Measurements from ENCODE around the gene MCOLN1.
"Not testable (repeated sequence)": the region's sequence is repeated elsewhere in the genome, so short reads cannot be mapped to it uniquely, and the experiment has no call there.

The MCOLN1 gene

DNA sequence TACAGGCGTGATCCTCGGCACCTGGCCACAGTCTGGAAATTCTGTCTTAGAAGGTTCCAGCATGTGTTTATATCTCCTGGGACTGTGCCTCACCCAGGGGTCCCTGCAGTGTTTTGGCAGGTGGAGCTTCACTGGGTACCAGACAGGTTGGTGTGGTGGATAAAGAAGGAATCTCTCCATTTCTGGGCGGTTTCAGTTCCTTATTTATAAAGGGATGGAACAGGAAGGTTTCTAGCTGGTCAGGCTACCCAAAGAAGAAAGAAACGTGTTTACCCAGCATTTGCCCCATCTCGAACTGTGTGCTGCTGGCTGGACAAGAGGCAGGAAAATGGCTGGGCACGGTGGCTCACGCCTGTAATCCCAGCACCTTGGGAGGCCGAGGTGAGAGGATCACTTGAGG lies 22.9 kb downstream of the MCOLN1 start:
- DNase-seq = no peak

DNA sequence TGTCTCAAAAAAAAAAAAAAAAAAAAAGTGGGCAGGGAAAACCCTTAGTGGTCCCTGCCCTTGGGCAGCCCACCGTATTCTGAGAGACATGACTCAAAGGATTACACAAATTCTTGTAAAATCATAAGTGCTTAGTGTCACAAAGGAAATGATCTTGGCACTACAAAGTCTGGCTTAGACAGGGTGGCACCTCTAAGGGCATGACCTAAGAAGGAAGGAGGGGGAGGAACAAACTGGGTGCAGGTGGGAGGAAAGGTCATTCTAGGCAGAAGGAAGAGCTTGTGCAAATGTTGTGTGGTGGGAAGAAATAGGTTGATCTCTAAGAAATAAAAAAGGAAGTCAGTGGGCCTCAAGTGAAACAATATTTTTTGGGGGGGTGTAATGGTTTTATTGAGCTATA lies 23.5 kb downstream of the MCOLN1 start:
- no peak for DNase-seq

GRCh38 chr19:7547159-7547558 lies 24.7 kb downstream of the MCOLN1 start:
- DNase-seq = no peak

- no peak for DNase-seq
These were observed 27.2 kb downstream of the MCOLN1 start for GRCh38 chr19:7549429-7550148.

- no peak for DNase-seq
These were observed 27.8 kb downstream of the MCOLN1 start for GRCh38 chr19:7550169-7550770.

GRCh38 chr19:7550987-7551761 lies 28.8 kb downstream of the MCOLN1 start:
- DNase-seq = no peak

GRCh38 chr19:7552781-7553180 lies 30.4 kb downstream of the MCOLN1 start:
- no peak for DNase-seq

DNA sequence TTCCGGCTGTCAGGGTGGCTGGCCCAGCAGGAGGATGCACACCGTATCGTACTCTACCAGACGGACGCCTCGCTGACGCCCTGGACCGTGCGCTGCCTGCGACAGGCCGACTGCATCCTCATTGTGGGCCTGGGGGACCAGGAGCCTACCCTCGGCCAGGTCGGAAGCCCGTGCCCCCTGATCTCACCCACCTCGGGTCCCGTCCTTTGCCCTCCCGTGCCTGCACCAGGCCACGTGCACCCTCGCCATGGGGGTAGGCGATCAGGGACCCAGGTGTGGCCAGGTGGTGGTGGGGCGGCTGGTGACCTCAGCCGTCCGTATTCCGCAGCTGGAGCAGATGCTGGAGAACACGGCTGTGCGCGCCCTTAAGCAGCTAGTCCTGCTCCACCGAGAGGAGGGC lies 32.1 kb downstream of the MCOLN1 start:
- no peak for DNase-seq

- DNase-seq = no peak
These were observed 32.8 kb downstream of the MCOLN1 start for GRCh38 chr19:7554990-7555864.

DNA sequence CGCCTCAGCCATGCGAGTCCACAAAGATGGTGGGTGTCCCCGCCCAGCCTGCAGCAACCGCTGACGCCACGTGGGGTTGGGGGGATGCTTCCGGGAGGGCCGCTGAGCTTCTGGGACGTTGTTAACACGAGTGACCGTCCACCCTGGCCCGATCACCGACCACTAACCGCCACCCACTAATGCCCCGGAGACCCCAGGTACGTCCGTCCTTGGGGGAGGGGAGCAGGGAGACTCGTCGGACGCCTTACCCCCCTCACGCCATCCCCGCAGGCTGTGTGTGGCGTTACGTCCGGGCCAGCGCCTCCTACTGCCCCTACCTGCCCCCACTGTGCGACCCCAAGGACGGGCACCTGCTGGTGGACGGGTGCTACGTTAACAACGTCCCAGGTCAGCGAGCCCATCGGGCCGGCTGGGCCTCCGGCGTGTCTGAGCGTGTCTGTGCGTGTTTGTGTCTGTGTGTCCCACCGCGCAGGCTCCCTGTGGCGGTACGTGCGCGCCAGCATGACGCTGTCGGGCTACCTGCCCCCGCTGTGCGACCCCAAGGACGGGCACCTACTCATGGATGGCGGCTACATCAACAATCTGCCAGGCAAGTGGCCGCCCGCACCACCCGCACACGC lies 34.4 kb downstream of the MCOLN1 start:
- DNase-seq = no peak

GRCh38 chr19:7558667-7559066 lies 36.2 kb downstream of the MCOLN1 start:
- DNase-seq = no peak

GRCh38 chr19:7559102-7559501 lies 36.7 kb downstream of the MCOLN1 start:
- DNase-seq = no peak

- DNase-seq = no peak
These were observed 37.8 kb downstream of the MCOLN1 start for GRCh38 chr19:7560255-7560654.

DNA sequence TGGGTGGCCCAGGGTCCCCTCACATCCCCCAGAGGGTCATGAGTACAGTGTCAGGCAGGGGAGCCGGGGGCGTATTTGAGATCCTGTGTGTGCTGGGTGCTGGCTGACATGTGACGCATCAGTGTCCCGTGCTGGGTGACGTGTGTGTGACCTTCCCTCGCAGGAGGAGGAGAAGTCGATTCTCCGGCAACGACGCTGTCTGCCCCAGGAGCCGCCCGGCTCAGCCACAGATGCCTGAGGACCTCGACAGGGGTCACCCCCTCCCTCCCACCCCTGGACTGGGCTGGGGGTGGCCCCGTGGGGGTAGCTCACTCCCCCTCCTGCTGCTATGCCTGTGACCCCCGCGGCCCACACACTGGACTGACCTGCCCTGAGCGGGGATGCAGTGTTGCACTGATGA lies 38.9 kb downstream of the MCOLN1 start:
- no peak for DNase-seq

DNA sequence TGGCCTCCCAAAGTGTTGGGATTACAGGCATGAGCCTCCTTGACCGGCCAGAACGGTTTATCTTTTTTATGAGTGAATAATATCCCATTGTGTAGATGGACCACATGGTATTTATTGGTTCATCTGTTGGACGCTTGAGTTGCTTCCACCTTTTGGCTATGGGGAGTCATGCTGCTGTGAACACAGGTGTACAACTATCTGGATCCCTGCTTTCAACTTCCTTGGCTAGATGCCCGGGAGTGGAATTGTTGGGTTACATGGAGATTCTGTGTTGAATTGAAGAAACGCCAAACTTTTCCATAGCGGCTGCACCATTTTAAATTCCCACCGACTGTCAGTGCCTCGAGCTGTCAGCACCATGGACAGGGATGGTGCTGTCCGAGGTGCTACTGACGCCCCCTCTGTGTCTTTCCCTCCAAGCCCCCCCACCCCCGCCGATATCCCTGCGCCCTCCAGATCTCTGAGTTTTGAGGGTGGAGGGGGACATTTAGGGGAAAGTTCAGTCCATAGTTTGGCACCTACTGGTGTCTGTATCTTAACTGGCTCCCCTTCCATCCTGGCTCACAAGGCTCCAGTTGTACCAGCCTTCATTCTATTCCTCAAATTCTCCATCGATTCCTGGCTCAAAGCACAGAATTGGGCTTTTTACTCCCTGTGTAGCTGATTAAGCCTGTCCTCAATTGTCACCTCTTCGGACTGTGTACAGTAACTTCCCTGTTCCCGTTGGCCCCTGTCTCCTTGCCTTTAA lies 40.4 kb downstream of the MCOLN1 start:
- DNase-seq = no peak

GRCh38 chr19:7564866-7565265 lies 42.4 kb downstream of the MCOLN1 start:
- DNase-seq = no peak

DNA sequence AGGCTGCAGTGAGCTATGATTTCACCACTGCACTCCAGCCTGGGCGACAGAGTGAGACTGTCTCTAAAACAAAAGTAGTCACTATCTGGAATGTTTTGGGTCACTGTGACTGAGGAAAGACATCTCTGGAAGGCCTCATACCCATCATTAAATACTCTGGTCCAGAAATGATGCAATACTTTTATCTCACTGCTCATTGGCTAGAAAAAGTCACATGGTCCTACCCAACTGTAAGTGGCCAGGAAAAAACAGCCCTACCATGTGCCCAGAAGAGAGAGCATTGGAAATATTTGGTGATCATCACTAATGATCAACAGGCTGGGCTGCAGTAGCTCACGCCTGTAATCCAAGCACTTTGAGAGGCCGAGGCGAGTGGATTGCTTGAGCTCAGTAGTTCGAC lies 42.9 kb downstream of the MCOLN1 start:
- DNase-seq = no peak

DNA sequence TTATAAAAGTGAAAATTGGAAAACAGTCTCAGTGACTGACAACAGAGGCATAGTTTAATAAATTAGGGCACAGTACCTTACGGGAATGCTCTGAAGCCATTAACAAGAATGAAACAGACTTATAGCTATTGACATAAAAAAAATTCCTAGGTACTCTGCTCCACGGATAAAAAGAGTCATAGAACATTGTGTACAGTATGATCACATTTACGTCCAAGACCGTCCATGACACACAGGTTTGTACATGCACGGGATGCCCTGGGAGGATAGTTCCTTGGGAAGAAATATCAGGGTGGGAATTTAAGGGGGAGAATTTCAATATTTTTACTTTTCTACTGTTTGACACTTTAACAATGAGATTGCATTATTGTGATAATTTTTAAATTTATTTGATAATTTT lies 48.3 kb downstream of the MCOLN1 start:
- DNase-seq = no peak

DNA sequence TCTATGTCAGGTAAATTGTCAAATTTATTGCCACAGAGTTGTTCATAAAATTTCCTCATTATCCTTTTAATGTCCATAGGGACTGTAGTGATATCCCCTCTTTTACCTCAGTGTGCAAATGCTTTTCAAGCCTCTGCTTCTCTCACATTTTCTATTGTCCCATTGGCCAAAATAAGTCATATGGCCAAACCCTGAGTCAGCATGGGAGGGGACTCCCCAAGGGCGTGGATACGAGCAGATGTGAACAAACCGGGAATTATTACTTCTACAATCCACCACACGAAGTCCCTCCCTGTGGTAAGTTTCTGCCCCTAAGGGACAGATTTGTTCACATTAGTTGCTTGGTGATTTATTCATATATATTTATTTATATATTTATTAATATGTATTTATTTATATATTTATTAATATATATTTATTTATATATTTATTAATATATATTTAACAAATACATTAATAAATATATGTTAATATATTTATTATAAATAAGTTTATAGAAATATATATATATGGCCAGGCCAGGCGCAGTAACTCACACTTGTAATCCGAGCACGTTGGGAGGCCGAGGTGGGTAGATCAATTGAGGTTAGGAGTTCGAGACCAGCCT lies 53.1 kb downstream of the MCOLN1 start:
- no peak for DNase-seq

DNA sequence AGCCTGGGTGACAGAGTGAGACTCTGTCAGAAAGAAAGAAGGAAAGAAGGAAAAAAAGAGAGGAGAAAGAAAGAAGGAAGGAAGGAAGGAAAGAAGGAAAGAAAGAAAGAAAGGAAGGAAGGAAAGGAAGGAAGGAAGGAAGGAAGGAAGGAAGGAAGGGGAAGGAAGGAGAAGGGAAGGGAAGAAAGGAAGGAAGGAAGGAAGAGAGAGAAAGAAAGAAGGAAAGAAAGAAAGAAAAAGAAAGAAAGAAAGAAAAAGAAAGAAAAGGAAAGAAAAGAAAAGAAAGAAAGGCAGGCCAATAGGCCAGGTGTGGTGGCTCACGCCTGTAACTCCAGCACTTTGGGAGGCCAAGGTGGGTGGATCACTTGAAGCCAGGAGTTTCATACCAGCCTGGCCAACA lies 55.0 kb downstream of the MCOLN1 start:
- not testable (repeated sequence) for DNase-seq

- no peak for DNase-seq
These were observed 55.7 kb downstream of the MCOLN1 start for GRCh38 chr19:7578127-7578526.

GRCh38 chr19:7579182-7579581 lies 56.8 kb downstream of the MCOLN1 start:
- DNase-seq = no peak

All from NCI-H2227 treated with DMSO at 0.1 percent for 48 hours (cell line).